HepG2 (cell line): Measurements from ENCODE around the gene TP73. TPM values are rescaled to one million over a fixed set of nuclear protein-coding genes. Genes with fewer than 3 reads are reported as not detected.

ENCODE experiments used
- ARNT2 ChIP-seq: sonication (generic); formaldehyde crosslinking; IDR thresholded peaks from 2 replicates; pipeline ENCODE4 v1.8.0; 2022; ENCODE audit warnings: mild to moderate bottlenecking, low read depth, missing genetic modification reagents, moderate library complexity
- MZF1 ChIP-seq: sonication (generic); formaldehyde crosslinking; IDR thresholded peaks from 2 replicates; pipeline ENCODE4 v1.8.1; 2023; ENCODE audit warnings: mild to moderate bottlenecking, missing genetic modification reagents, borderline replicate concordance
- SETDB1 ChIP-seq: sonication (generic); formaldehyde crosslinking; IDR thresholded peaks from 2 replicates; pipeline ENCODE4 v1.5.1; 2020; ENCODE audit warnings: missing genetic modification reagents, mild to moderate bottlenecking, borderline replicate concordance
- TCF12 ChIP-seq, 2 experiments: fragments of 450-650 bp in 1 of 2; sonication (generic) in 1 of 2; formaldehyde crosslinking in 1 of 2; IDR thresholded peaks; 2 replicates each; pipeline versions ENCODE4 v1.6.1 to v1.8.0; 2017 to 2022; ENCODE audit warnings: antibody characterized with exemption in 1 of 2, mild to moderate bottlenecking in 1 of 2, missing genetic modification reagents in 1 of 2, moderate library complexity in 1 of 2
- THAP7 ChIP-seq: sonication (generic); formaldehyde crosslinking; IDR thresholded peaks from 2 replicates; pipeline ENCODE4 v1.8.1; 2023; ENCODE audit warnings: mild to moderate bottlenecking, missing genetic modification reagents
- ZBTB20 ChIP-seq: sonication (generic); formaldehyde crosslinking; IDR thresholded peaks from 2 replicates; pipeline ENCODE4 v1.8.1; 2023; ENCODE audit warnings: missing genetic modification reagents, low read depth, mild to moderate bottlenecking, borderline replicate concordance
- ZNF17 ChIP-seq: sonication (generic); formaldehyde crosslinking; IDR thresholded peaks from 2 replicates; pipeline ENCODE4 v1.5.0; 2020; ENCODE audit warnings: mild to moderate bottlenecking, missing genetic modification reagents
- ZNF207 ChIP-seq: fragments of 450-650 bp; IDR thresholded peaks from 2 replicates; pipeline ENCODE4 v1.6.1; 2016; ENCODE audit warnings: antibody characterized with exemption, borderline replicate concordance
- ZNF484 ChIP-seq: sonication (generic); formaldehyde crosslinking; IDR thresholded peaks from 2 replicates; pipeline ENCODE4 v1.5.1; 2020; ENCODE audit warnings: mild to moderate bottlenecking, low read depth, missing genetic modification reagents, borderline replicate concordance
- ZNF687 ChIP-seq: sonication (generic); formaldehyde crosslinking; IDR thresholded peaks from 2 replicates; pipeline ENCODE4 v1.5.1; 2020; ENCODE audit warnings: mild to moderate bottlenecking, missing genetic modification reagents, moderate library complexity
- polyA plus RNA-seq, 8 experiments: library from polyadenylated mRNA; depleted of rRNA in 3 of 8; stranded (reverse) in 7 of 8; unstranded in 1 of 8; fragments of >200 nt; fragmentation: Illumina TruSeq in 4 of 8; extraction: Trizol in 4 of 8; gene quantifications; 2 replicates each; pipeline versions ENCODE4 v1.2.1 to v1.2.3, GENCODE V29; 2011 to 2016; ENCODE audit warnings: low read depth in 4 of 8, missing spikeins in 1 of 8, mixed read lengths in 1 of 8; ENCODE audit not compliant: insufficient read depth in 1 of 8
- total RNA-seq, 5 experiments: library from RNA; depleted of rRNA; stranded (reverse); fragments of >200 nt; fragmentation: Illumina TruSeq; extraction: Trizol; gene quantifications; 2 replicates each; pipeline ENCODE4 v1.2.3, GENCODE V29; 2016; ENCODE audit warnings: low read depth in 1 of 5

Gene TP73
- total and polyA plus RNA-seq, 2 of the 13 experiments (the other 11 are each of a cell fraction or from before 2014, with no cell fraction given), result 0.49 to 1.1 TPM

- TF ChIP-seq MZF1 (CRISPR knock-in tag) (no peak), SETDB1 (CRISPR knock-in tag) (no peak), ZNF17 (CRISPR knock-in tag) (no peak), ZNF687 (no peak), ZNF207 (no peak), ARNT2 (CRISPR knock-in tag) (no peak), THAP7 (CRISPR knock-in tag) (no peak), TCF12 (IDR thresholded peaks at IDR 0.05) (no peak), TCF12 (CRISPR knock-in tag; IDR thresholded peaks at IDR 0.05) (no peak), ZBTB20 (CRISPR knock-in tag) (no peak), ZNF484 (CRISPR knock-in tag) (no peak)
These were observed 40.3 kb downstream of the TP73 start (continued) for GRCh38 chr1:3692598-3692997.
